NOMO-1 treated with dmso at 0.1 percent for 144 hours (cell line): Measurements from ENCODE around the gene SUSD4.

Experiments used
- DNase-seq: peaks from one replicate; lab custom pipeline; 2025; ENCODE audit not compliant: unreplicated experiment; lab: John Stamatoyannopoulos, UW

SUSD4 gene

GRCh38 chr1:223231581-223231980, 132.4 kb downstream of the SUSD4 start:
- no peak for DNase-seq

- DNase-seq, result no peak
Measured at GRCh38 chr1:223231011-223231572, 132.9 kb downstream of the SUSD4 start.

DNA sequence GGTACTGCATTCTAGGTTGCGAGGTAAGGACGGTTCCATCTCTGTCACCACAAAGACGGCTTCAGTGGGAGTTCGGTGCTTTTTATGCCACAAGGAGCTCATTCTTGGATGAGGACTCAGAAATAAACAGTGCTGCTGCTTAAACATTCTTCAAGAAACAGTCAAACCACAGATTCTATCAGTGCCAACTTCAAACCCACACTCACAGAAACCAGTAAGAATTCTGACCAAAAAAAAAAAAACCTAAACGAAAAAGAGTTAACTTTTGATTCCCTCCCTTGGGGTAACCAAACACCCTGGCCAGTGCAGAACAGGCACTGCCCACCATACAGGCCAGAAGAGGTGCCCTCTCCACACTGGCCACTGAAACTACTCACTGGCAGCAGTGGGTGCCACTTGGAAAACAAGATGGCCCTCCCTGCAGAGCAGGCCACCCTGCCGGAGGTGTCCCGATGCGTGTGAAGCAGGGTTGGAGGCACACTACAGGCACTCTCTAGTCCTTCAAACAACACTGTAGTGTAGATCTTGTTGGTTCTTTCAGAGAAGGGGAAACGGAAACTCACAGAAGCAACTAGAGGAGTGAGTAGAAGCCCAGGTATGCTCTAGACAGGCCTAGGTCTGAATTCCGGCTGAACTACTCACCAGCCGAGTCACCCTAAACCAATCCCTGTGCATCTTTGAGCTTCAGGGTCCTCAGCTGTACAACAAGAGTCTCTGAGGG, 133.7 kb downstream of the SUSD4 start:
- no peak for DNase-seq

- DNase-seq, result no peak
Measured at GRCh38 chr1:223229756-223230155, 134.2 kb downstream of the SUSD4 start.

- DNase-seq, result no peak
Measured at GRCh38 chr1:223228931-223229528, 134.9 kb downstream of the SUSD4 start.

DNA sequence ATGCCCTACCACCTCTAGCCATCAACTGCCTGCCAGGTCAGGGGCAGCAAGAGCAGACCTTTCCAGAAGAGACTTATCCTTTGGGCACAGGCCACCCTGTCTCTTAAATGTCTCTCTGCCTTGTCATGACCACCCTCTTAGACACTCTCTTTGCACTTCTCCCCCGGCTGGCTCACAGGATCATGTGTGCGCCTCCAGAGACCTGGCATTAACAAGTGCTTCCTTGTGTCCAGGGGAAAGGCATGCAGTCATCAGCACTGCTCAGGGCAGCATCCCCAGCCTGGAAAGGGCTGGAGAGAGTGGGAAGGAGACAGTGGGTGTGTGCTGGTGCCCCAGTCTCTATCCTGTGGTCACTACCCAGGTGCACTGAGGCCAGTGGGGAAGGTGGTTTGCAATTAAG, 135.8 kb downstream of the SUSD4 start:
- DNase-seq, result no peak

DNA sequence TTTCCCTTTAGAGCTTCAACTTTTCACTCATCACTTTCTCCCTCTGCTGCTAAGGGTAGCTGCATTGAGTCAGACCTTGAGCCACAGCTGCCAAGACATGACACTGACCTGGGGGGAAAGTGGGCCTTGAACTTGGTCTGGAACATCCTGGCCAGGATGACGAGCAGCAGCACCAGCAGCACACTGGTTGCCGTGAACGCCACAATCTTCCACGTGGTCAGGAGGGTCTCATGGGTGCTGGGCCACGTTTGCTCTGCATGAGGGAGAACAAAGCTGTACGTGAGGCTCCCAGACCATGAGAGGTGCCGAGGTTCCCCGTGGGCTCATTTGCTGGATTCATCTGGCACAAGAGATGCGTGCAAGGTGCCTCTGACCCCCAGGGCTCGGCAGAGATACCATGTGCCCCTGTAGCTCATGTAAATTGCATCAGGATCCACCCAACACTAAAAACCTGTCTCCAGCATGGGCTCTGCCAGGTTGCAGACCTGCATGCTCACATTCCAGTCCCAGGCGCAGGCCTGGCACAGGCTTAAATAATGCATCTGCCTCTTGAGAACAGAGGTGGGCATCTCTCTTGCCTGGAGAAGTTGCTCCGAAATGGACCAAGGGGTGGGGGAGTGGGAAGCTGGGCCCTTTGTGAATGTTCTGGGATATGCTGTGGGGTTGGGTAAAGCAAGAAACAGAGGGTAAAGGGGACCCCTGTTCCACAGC, 136.3 kb downstream of the SUSD4 start:
- DNase-seq, result no peak

DNA sequence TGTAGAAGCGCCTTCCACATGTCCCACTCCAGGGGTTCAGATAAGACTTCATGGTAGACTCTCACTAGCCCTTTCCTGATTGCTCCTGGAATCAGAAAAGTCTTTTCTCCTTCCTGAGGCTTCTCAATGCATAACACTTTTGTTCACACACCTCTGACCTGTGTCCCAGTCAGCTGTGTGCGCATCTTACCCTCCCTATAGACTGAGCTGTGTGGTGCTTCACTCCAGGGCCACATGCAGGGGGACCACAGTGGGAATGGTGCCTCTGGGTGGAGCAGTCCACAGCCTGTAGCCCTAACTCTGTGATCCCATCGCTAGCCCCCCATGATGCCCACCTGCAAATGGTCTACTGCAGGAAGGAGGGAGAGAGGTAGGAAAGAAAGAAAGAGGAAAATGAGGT, 136.9 kb downstream of the SUSD4 start:
- DNase-seq, result no peak

GRCh38 chr1:223226271-223226670, 137.7 kb downstream of the SUSD4 start:
- DNase-seq, result no peak

DNA sequence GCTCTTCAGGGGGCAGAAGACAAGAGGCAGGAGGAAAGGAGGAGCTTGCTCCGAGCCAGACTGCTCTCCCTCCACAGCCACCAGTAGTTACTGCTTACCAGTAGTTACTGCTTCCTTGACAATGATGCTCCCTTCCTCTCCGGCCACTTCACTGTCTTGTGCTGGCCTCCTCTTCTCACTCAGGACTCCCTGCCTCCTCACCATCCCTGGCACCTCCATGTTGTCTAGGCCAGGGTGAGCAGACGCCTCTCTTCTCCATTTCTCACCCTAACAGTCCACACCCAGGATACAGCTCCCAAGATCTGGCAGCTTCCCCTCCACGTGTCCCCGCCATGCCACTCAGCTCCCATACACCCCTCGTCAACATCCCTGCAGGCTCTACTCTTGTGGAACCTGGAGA, 138.5 kb downstream of the SUSD4 start:
- DNase-seq, result no peak

DNA sequence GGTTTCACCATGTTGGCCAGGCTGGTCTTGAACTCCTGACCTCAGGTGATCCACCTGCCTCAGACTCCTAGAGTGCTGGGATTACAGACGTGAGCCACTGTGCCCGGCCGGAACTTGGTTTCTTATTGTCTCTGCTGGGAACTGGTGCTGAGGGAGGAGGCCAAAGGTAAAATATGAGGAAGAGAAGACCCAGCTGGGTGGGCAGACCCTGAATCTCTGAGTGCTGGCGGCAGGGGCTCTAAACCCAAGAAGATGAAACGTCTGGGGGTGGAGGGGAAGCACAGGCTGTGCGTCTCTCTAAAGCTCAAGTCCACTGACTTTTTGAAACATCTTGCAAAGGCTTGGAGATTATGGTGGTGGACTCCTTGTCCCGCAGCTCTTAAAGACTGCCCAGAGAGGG, 138.9 kb downstream of the SUSD4 start:
- no peak for DNase-seq

GRCh38 chr1:223224465-223224864, 139.5 kb downstream of the SUSD4 start:
- no peak for DNase-seq

DNA sequence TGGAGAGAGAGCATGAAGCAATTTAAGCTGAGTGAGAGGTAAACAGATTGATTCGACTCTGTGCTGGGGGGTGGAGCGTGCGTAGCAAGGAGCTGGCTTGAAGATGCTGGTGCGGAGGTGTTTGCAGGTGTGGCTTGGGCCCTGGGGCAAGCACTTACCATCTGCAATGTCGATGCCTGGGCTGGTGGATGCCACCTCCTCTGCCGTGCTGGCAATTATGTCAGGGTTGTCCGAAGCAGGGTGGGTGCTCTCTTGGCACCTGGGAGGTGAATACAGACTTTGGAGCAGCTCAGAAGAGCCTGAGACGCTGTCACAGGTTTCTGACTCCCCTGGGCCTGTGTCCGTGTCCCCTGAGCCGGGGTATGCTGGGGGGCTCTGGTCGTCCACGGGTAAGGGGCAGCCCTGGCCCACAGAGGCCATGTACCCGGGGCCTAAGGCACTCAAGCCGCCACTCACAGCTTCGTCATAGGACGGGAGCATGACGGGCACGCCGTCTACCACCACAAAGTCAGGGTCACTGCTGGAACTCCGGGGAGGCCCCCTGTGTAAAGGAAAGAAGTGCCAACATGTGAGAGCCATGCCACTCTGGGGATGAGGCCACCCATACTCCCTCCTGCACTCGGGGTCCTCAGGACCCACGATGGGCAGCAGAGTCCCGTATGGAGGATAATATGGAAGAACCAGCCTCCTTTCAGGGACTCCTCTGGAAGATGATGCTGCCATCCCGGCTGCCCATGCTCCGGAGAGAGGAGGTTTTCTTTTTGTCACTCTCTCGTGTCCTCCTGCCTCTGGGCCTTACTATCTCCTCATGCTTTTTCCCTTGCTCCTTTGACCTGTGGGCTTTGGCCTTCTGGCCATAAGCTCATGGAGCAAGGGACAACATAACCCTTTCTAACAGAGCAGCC, 140.6 kb downstream of the SUSD4 start:
- DNase-seq, result no peak

DNA sequence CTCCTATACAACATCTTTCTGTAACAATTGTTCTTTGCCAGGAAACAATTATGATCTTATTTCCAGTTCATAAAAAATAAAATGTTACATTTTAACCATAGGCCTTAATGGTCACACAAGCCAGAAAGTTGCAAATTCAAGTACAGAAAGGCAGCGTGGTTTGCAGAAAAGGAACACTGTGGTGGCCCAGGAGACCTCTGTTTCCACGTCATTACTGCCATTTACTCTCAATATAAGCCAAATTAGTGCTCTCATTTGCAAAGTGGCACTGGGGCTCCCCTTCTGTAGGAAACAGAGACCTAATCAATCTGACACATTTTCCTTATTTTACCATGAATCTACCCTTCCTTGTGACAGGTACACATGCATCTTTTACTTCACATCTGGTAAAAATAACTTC, 141.6 kb downstream of the SUSD4 start:
- no peak for DNase-seq

GRCh38 chr1:223221686-223222085, 142.3 kb downstream of the SUSD4 start:
- no peak for DNase-seq

GRCh38 chr1:223219846-223220610, 143.9 kb downstream of the SUSD4 start:
- no peak for DNase-seq

- no peak for DNase-seq
Measured at GRCh38 chr1:223219318-223219635, 144.7 kb downstream of the SUSD4 start.

GRCh38 chr1:223217781-223218180, 146.2 kb downstream of the SUSD4 start:
- DNase-seq, result no peak

- DNase-seq, result no peak
Measured at GRCh38 chr1:223216531-223217205, 147.3 kb downstream of the SUSD4 start.

DNA sequence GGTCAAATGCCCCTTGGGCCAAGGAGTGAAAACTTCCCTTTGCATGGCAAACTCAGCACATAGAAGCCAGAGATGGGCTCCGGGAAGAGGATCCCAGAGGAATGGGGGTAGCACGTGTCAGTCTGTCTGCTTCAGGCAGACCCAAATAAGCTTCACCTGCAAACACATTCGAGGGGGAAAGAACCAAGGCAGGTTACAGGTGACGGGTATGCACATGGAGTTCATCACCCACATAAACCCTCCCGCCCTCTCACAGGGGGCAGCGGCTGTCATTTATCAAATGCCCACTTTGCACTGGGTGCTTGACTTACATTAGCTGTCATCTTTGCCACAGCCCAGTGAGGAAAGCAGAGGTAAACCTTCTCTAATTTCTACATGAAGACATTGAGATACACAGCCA, 147.9 kb downstream of the SUSD4 start:
- no peak for DNase-seq
